ENCODE results near the gene SHD. TPM values are rescaled to one million over a fixed set of nuclear protein-coding genes. Genes with fewer than 3 reads are reported as not detected.
A peak's percentile ranks its signal among the peaks of the same experiment; 100 is the strongest.

The SHD gene
- total RNA-seq, 2 donors from 2014 or later: not detected

- ATAC-seq (no peak), DNase-seq (ENCODE audit: low spot score in 2 of 2) (no peak)
- H3K36me3 Mint-ChIP-seq: peaks cover 0 to 7% of the 10 kb centered on the region in 2 donors
- H3K9me3 Mint-ChIP-seq: no peaks in the 10 kb centered on the region
- peak overlapping the region in 1 of 2 donors; percentile 45 for H3K27ac Mint-ChIP-seq
These were observed 26.2 kb downstream of the SHD start for GRCh38 chr19:4305257-4305612.

- Mint-ChIP-seq H3K9me3 (no peaks in the 10 kb centered on the region), H3K36me3 (peaks cover 0 to 7% of the 10 kb centered on the region in 2 donors), H3K27ac (peak overlapping the region in 1 of 2 donors; percentile 45)
- no peak for ATAC-seq
- no peak for DNase-seq (ENCODE audit: low spot score in 2 of 2)
These were observed 26.6 kb downstream of the SHD start for GRCh38 chr19:4305659-4306058.

GRCh38 chr19:4310247-4311121 is 31.4 kb downstream of the SHD start:
- H3K27ac Mint-ChIP-seq: no peak overlapping the region
- peaks cover 0 to 10% of the 10 kb centered on the region in 2 donors for H3K36me3 Mint-ChIP-seq
- no peaks in the 10 kb centered on the region for H3K9me3 Mint-ChIP-seq
- peak in 1 of 2 donors; percentile 43 for DNase-seq (ENCODE audit: low spot score in 2 of 2)
- ATAC-seq: peak; percentile 28 to 57

- DNase-seq (ENCODE audit: low spot score in 2 of 2) (no peak), ATAC-seq (no peak)
- Mint-ChIP-seq H3K9me3 (peaks cover 0 to 5% of the 10 kb centered on the region in 2 donors), H3K27ac (no peak overlapping the region), H3K36me3 (peaks cover 0 to 20% of the 10 kb centered on the region in 2 donors)
These were observed 34.9 kb downstream of the SHD start for GRCh38 chr19:4313847-4314490.

DNA sequence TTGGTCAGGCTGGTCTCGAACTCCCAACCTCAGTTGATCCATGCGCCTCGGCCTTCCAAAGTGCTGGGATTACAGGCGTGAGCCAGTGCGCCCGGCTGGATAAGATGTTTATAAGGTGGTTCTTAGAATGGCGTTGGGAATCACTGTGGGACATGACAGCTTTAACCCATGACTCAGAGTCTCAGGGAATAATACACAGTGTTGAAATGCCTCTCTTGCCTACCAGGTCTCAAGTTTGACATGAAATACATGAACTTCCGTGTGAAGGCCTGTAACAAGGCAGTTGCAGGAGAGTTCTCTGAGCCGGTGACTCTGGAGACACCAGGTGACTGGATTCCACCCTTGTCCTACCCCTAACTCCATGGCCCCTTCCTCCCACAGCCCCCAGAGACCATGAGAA is 37.9 kb downstream of the SHD start:
- no peak overlapping the region for H3K27ac Mint-ChIP-seq
- peaks cover 0 to 24% of the 10 kb centered on the region in 2 donors for H3K9me3 Mint-ChIP-seq
- ATAC-seq (no peak), DNase-seq (ENCODE audit: low spot score in 2 of 2) (no peak)
- peaks cover 0 to 28% of the 10 kb centered on the region in 2 donors for H3K36me3 Mint-ChIP-seq

- DNase-seq (ENCODE audit: low spot score in 2 of 2): no peak
- H3K36me3 Mint-ChIP-seq: peaks cover 0 to 27% of the 10 kb centered on the region in 2 donors
- H3K27ac Mint-ChIP-seq: peak overlapping the region in 1 of 2 donors; percentile 56
- ATAC-seq: no peak
- H3K9me3 Mint-ChIP-seq: peaks cover 0 to 24% of the 10 kb centered on the region in 2 donors
These were observed 39.4 kb downstream of the SHD start for GRCh38 chr19:4318460-4318859.

DNA sequence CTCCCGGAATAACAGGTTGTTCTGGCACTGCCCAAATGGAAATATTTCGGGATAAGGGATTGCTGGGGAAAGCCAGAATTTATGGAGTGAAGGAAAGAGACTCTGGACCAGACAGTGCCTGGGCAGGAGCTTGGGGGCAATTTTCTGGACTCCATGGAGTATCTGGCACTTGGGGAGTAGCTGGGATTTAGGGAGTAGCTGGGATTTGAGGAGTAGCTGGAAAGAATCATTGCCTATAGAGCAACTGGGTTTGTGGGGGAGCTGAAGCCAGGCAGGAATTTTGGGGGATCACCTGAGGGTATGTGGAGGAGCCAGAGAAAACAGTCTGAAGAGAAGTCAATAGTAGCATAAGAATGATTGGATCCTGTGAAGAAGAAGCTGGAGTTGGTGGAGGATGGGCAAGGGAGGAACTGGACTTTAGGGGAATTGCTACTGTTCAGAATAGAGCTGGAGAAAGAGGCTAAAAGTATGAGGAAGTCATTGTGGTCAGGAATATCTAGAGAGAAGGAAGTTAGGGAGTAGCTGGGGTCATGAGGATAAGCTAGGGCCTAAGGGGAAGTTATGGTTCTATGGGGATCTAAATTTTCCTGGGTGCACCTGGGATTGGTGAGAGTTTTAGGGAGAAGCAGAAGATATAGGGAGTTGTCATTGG is 40.1 kb downstream of the SHD start:
- Mint-ChIP-seq H3K9me3 (peaks cover 0 to 24% of the 10 kb centered on the region in 2 donors), H3K36me3 (peaks cover 0 to 27% of the 10 kb centered on the region in 2 donors), H3K27ac (peak overlapping the region; percentile 2 to 13)
- DNase-seq (ENCODE audit: low spot score in 2 of 2) (no peak), ATAC-seq (no peak)

- ATAC-seq: no peak
- no peak for DNase-seq (ENCODE audit: low spot score in 2 of 2)
- peaks cover 0 to 27% of the 10 kb centered on the region in 2 donors for H3K36me3 Mint-ChIP-seq
- peaks cover 0 to 24% of the 10 kb centered on the region in 2 donors for H3K9me3 Mint-ChIP-seq
- no peak overlapping the region for H3K27ac Mint-ChIP-seq
These were observed 41.4 kb downstream of the SHD start for GRCh38 chr19:4320419-4320818.

- peaks cover 0 to 26% of the 10 kb centered on the region in 2 donors for H3K36me3 Mint-ChIP-seq
- H3K9me3 Mint-ChIP-seq: peaks cover 0 to 24% of the 10 kb centered on the region in 2 donors
- DNase-seq (ENCODE audit: low spot score in 2 of 2): no peak
- H3K27ac Mint-ChIP-seq: no peak overlapping the region
- no peak for ATAC-seq
These were observed 44.0 kb downstream of the SHD start for GRCh38 chr19:4322942-4323665.

- peak overlapping the region in 1 of 2 donors; percentile 67 for H3K27ac Mint-ChIP-seq
- no peak for ATAC-seq
- DNase-seq (ENCODE audit: low spot score in 2 of 2): no peak
- H3K36me3 Mint-ChIP-seq: peaks cover 0 to 20% of the 10 kb centered on the region in 2 donors
- peaks cover 0 to 21% of the 10 kb centered on the region in 2 donors for H3K9me3 Mint-ChIP-seq
These were observed 44.6 kb downstream of the SHD start for GRCh38 chr19:4323692-4324091.

DNA sequence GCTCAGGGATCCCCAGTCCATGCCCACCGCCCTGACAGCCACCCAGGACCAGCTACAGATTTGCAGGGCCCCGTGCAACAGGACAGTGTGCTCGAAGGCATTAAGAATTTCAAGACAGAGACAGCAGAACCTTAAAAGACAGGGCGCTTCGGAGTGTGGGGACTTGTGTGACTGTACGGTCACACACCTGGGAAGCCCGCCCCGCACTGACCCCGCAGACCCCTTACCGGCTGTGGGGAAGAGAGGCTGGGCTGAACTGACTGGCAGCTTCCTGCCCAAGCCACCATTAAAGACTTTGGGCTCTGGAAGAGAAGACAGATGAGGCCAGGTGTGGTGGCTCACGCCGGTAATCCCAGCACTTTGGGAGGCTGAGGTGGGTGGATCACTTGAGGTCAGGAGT is 45.2 kb downstream of the SHD start:
- DNase-seq (ENCODE audit: low spot score in 2 of 2) (no peak), ATAC-seq (no peak)
- peaks cover 0 to 17% of the 10 kb centered on the region in 2 donors for H3K36me3 Mint-ChIP-seq

GRCh38 chr19:4326215-4326836 is 47.3 kb downstream of the SHD start:
- Mint-ChIP-seq H3K36me3 (peaks cover 0 to 12% of the 10 kb centered on the region in 2 donors), H3K9me3 (no peaks in the 10 kb centered on the region), H3K27ac (peak overlapping the region in 1 of 2 donors; percentile 68)
- DNase-seq (ENCODE audit: low spot score in 2 of 2) (no peak), ATAC-seq (no peak)

More for the DNA sequence above, 45.2 kb downstream of the SHD start:
- H3K9me3 Mint-ChIP-seq: peaks cover 0 to 16% of the 10 kb centered on the region in 2 donors
- H3K27ac Mint-ChIP-seq: no peak overlapping the region

DNA sequence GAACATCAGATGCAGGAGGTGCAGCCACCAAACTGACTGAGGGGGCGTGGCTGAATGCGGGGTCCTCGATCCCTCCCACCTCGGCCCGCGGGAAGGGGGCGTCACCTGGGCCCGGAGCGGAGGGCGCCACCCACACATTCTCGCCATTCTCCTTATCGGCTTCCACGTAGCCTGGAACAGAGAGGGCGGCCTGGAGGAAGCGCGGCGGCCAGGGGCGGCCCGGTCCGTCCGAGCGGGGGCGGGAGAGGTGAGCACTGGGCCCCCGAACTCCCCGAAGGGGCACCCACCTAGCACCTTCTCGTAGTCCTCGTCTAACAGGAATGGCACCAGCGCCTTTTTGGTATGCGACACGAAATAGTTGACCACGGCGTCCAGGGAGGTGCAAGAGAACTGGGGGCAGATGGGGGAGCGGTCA is 47.8 kb downstream of the SHD start:
- ATAC-seq (no peak), DNase-seq (ENCODE audit: low spot score in 2 of 2) (no peak)
- Mint-ChIP-seq H3K27ac (no peak overlapping the region), H3K9me3 (no peaks in the 10 kb centered on the region), H3K36me3 (peaks cover 0 to 12% of the 10 kb centered on the region in 2 donors)

DNA sequence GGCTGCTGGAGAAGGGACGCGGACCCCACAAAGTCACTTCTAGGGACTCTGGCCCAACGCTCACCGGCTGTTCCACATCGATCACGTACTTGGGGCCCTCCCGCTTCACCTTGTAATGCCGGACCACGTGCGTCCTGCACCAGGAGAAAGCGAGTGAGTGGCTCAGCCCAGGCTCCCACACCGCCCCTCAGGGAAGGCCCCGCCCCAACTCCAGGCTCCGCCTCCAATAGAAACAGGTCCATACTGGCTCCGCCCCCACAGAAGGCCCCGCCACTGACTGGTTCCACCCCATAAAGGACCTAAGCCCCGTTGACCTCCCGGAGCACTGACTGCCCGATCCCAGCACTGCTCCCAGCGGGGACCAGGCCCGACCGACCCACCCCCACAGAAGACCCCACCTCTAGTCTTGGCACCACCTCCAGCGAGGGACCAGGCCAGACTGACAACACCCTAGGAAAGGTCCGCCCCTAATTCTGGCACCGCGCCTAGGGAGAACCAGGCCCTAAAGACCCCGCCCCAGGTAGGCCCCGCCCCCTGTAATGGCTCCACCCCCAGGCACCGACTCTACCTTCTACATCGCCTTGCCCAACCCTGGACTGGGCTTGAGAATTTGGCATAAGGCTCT is 48.3 kb downstream of the SHD start:
- H3K27ac Mint-ChIP-seq: peak overlapping the region; percentile 73 to 87
- ATAC-seq (peak; percentile 31 to 63), DNase-seq (ENCODE audit: low spot score in 2 of 2) (peak; percentile 77 to 91)
- peaks cover 0 to 12% of the 10 kb centered on the region in 2 donors for H3K36me3 Mint-ChIP-seq
- H3K9me3 Mint-ChIP-seq: no peaks in the 10 kb centered on the region

GRCh38 chr19:4327877-4328242 is 48.8 kb downstream of the SHD start:
- ATAC-seq: peak; percentile 20 to 30
- peak overlapping the region; percentile 73 to 87 for H3K27ac Mint-ChIP-seq
- no peak for DNase-seq (ENCODE audit: low spot score in 2 of 2)
- peaks cover 0 to 12% of the 10 kb centered on the region in 2 donors for H3K36me3 Mint-ChIP-seq
- no peaks in the 10 kb centered on the region for H3K9me3 Mint-ChIP-seq
